ENCODE data around the gene ADARB2.

The ADARB2 gene

DNA sequence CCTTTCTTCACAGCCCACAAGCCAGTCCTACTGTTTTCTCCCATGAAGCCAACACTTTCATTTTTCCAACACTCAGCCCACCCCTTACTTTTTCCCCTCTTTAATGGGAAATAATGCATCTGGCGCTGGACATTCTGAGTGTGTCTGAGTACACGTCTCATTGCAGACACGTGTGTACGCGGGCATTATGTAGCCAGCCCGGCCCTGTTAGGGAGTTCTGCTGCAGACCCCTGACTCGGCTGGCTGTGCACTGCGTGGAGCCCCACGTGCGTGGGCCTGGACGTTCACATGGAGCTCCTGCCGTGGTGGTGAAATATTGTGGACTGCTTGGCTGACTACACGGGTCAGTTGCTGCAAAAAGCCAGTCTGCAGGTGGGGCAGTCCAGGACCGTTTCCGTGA lies 233.0 kb downstream of the ADARB2 start:
- TF ChIP-seq, protein P1, sequence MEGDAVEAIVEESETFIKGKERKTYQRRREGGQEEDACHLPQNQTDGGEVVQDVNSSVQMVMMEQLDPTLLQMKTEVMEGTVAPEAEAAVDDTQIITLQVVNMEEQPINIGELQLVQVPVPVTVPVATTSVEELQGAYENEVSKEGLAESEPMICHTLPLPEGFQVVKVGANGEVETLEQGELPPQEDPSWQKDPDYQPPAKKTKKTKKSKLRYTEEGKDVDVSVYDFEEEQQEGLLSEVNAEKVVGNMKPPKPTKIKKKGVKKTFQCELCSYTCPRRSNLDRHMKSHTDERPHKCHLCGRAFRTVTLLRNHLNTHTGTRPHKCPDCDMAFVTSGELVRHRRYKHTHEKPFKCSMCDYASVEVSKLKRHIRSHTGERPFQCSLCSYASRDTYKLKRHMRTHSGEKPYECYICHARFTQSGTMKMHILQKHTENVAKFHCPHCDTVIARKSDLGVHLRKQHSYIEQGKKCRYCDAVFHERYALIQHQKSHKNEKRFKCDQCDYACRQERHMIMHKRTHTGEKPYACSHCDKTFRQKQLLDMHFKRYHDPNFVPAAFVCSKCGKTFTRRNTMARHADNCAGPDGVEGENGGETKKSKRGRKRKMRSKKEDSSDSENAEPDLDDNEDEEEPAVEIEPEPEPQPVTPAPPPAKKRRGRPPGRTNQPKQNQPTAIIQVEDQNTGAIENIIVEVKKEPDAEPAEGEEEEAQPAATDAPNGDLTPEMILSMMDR (conservative IDR thresholded peaks at IDR 0.05; ENCODE audit: low read depth), result no peak
- no peak overlapping the region for H3K27ac ChIP-seq
- POLR2A ChIA-PET (ENCODE audit: low non-redundant PET), result no interaction called here
- CTCF ChIA-PET, result no interaction called here
- no peak for DNase-seq (ENCODE audit: low spot score)

DNA sequence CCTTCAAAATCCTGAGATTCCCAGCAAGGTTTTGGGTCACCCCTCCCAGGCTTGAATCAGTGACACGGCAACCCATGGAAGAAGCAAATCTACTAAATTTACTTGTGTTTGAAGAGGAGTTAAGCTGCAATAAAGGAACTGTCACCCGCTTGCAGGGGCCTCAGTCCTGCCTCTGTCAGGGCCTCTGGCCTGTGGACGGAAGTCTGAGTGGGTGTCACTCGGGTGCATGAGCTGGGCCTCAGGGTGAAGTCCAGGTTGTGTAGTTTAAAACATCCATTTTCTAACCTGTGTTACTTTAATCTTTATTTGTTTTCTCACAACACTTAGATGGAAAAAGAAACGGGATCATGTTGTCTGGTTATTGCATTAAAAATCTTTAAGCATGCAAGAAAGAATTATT lies 234.9 kb downstream of the ADARB2 start:
- ChIA-PET POLR2A (ENCODE audit: low non-redundant PET) (no interaction called here), CTCF (no interaction called here)
- DNase-seq (ENCODE audit: low spot score), result no peak
- no peak overlapping the region for H3K27ac ChIP-seq
- TF ChIP-seq, protein P1 (conservative IDR thresholded peaks at IDR 0.05; ENCODE audit: low read depth), result no peak

DNA sequence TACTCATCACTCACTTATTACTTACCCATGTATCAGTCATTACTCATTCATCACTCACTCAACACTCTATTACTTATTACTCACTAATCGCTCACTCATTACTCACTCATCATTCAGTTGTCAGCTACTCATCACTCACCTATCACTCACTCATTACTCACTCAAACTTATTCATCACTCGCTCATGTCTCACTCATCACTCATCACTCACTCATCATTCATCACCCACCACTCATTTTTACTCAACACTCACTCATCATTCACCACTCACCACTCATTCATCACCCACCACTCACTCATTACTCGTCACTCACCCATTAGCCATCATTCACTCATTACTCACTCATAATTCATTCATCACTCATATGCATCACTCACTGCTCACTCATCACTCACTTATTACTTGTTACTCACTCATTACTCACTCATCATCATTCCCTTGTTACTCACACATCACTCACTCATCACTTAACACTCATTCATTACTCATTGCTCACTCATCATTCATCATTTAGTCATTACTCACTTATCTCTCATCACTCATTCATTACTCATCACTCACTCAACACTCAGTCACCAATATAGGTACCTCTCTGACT lies 237.9 kb downstream of the ADARB2 start:
- H3K27ac ChIP-seq, result no peak overlapping the region
- POLR2A ChIA-PET (ENCODE audit: low non-redundant PET), result no interaction called here
- peak; percentile 10 for DNase-seq (ENCODE audit: low spot score)
- CTCF ChIA-PET, result no interaction called here
- TF ChIP-seq, protein P1 (conservative IDR thresholded peaks at IDR 0.05; ENCODE audit: low read depth), result no peak

DNA sequence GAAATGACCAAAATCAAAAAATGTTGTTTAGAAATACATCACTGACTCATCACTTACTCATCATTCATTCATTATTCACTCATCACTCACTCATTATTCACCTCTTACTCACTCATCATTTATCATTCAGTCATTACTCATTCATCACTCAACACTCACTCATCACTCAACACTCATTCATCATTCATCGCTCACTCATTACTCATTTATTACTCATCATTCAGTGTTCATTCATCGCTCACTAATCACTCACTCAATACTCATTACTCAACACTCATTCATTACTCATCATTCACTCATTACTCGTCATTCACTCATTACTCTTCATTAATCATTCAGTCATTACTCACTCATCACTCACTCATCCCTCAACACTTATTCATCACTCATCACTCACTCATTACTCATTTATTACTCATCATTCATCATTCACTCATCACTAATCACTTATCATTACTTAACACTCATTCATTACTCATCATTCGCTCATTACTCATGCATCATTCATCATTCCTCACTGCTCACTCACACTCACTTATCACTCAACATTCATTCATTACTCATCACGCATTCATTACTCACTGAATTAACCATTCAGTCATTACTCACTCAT lies 238.5 kb downstream of the ADARB2 start:
- ChIA-PET CTCF (no interaction called here), POLR2A (ENCODE audit: low non-redundant PET) (no interaction called here)
- no peak overlapping the region for H3K27ac ChIP-seq
- TF ChIP-seq, protein P1 (conservative IDR thresholded peaks at IDR 0.05; ENCODE audit: low read depth), result no peak
- DNase-seq (ENCODE audit: low spot score), result peak; percentile 11

DNA sequence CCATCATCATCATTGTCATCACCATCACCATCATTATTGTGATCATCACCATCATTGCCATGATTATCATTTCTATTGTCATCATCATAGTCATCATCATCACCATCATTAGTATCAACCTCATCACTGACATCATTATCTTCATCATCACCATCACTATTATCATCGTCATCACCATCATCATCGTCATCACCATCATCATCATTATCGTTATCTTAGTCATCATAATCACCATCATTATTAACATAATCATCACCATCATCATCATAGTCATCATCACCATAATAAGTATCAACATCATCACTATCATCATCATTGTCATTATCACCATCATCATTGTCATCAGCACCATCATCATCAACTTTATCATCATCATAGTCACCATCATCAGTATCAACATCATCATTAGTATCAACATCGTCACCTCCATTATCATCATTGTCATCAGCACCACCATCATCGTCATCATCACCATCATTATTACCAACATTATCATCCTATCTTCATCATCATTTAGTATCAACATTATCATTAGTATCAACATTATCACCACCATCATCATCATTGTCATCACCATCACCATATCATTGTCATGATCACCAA lies 241.3 kb downstream of the ADARB2 start:
- TF ChIP-seq, protein P1 (conservative IDR thresholded peaks at IDR 0.05; ENCODE audit: low read depth), result no peak
- ChIA-PET CTCF (no interaction called here), POLR2A (ENCODE audit: low non-redundant PET) (no interaction called here)
- no peak for DNase-seq (ENCODE audit: low spot score)
- H3K27ac ChIP-seq, result no peak overlapping the region

DNA sequence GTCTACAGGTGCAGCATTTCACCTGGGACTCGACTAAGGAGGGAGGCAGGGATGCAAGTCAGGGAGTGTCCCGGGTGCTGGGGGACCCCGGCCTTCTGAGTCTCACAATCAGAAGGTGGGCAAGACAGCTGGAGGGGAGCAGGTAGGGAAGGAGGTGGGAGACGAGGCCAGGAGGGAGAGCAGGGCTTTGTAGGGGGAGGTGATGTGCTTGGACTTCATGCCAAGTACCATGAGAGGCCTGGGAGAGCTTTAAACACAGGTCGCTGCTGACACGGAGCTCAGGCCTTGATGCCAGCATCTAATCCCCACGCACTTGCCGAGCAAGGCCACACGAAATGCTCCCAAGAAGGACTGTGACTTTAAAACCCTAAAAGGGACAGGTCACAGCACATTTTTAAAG lies 244.7 kb downstream of the ADARB2 start:
- H3K27ac ChIP-seq, result no peak overlapping the region
- ChIA-PET CTCF (no interaction called here), POLR2A (ENCODE audit: low non-redundant PET) (no interaction called here)
- TF ChIP-seq, protein P1 (conservative IDR thresholded peaks at IDR 0.05; ENCODE audit: low read depth), result no peak
- DNase-seq (ENCODE audit: low spot score), result no peak
